Heart right ventricle (tissue), 16 donors: ENCODE data around the gene CCDC73. TPM values are rescaled to one million over a fixed set of nuclear protein-coding genes. Genes with fewer than 3 reads are reported as not detected.

Source experiments
- ATAC-seq, 8 donors: fragments of 200-7000 bp; cut with Tn5 transposase; one replicate each; pipeline ENCODE4 v1.9.1; 2020; ENCODE audit warnings: mild to moderate bottlenecking in 8 of 8, moderate library complexity in 8 of 8, moderate number of reproducible peaks in 1 of 8
- DNase-seq, 2 donors: peaks; one replicate each; pipeline ENCODE4 v3.0.0-alpha.2; 2020
- H3K27ac ChIP-seq, 10 donors: fragments of 200-600 bp; sonication (generic) in 2 of 10; one replicate each; pipeline versions ENCODE4 v1.5.0 to v1.8.0; 2020 to 2022; ENCODE audit warnings: mild to moderate bottlenecking in 3 of 10
- H3K27me3 ChIP-seq, 7 donors: fragments of 200-600 bp; one replicate each; pipeline ENCODE4 v1.8.0; 2021 to 2022; ENCODE audit warnings: mild to moderate bottlenecking in 2 of 7
- H3K36me3 ChIP-seq, 9 donors: fragments of 200-600 bp; sonication (generic) in 1 of 9; one replicate each; pipeline versions ENCODE4 v1.5.0 to v1.8.0; 2020 to 2022; ENCODE audit warnings: mild to moderate bottlenecking in 2 of 9
- H3K4me1 ChIP-seq, 9 donors: fragments of 200-600 bp; sonication (generic) in 1 of 9; one replicate each; pipeline versions ENCODE4 v1.5.0 to v1.8.0; 2020 to 2022; ENCODE audit warnings: mild to moderate bottlenecking in 4 of 9
- H3K4me3 ChIP-seq, 10 donors: fragments of 200-600 bp; sonication (generic) in 2 of 10; one replicate each; pipeline versions ENCODE4 v1.5.0 to v1.8.0; 2020 to 2022; ENCODE audit warnings: mild to moderate bottlenecking in 7 of 10, moderate library complexity in 2 of 10
- H3K9me3 ChIP-seq, 11 donors: fragments of 200-600 bp in 10 of 11; sonication (generic) in 2 of 11; one replicate each; pipeline versions ENCODE4 v1.5.0 to v1.8.0; 2013 to 2022; ENCODE audit warnings: mild to moderate bottlenecking in 2 of 11, control low read depth in 1 of 11, moderate library complexity in 1 of 11
- WGBS, 2 donors: extraction: QIAGEN DNeasy Blood & Tissue Kit; methylation state at CpG; one replicate each; pipeline ENCODE4 v1.1.7; 2013; ENCODE audit warnings: inconsistent platforms in 1 of 2; 5-methylcytosine and 5-hydroxymethylcytosine counted together
- intact Hi-C, 10 donors: fragments of 100-400 bp; cut with DNase I; formaldehyde crosslinking; loops; one replicate each; pipeline versions ENCODE4 v1.11.1 to v1.14.2; 2022
- polyA plus RNA-seq, 2 donors: library from polyadenylated mRNA; stranded (reverse); fragments of 200-250 nt; gene quantifications; one replicate each; pipeline ENCODE4 v1.2.3, GENCODE V29; 2013
- total RNA-seq, 10 donors: library from RNA; stranded (reverse); fragmentation: NEBNext Ultra II Directional in 3 of 10; extraction: Animal tissue kit (Norgen Biotek cat#: 25700) in 3 of 10; gene quantifications; one replicate each; pipeline versions ENCODE4 v1.2.1 to v1.2.4, GENCODE V29; 2021 to 2023
- TF ChIP-seq, protein P1 (sequence below), 9 donors: fragments of 200-600 bp; sonication (generic) in 2 of 9; IDR thresholded peaks; one replicate each; pipeline versions ENCODE4 v1.5.0 to v1.8.0; 2021 to 2022; ENCODE audit warnings: antibody characterized with exemption in 9 of 9, mild to moderate bottlenecking in 5 of 9, moderate library complexity in 1 of 9
- donor health status: Arrhythmogenic right ventricular cardiomyopathy.
- donor health status: ischemic (EF 13 %, LVEDD 7.1; RV severe dilation, severe dysfunction).
- donor health status: healthy with polysubstance abuse.
- donor health status: DM: no; HTN: yes; CAD: no.
- donor health status: DM: no; HTN: no; CAD: no.
- donor health status: ischemic (EF 25% LVEDD 6.9; RV normal size, moderate dysfunction).
- donor health status: ischemic (EF 25% LVEDD 5.7; RV mildly dilated, moderate dysfunction).
- donor health status: healthy.
- donor health status: DM: yes; HTN: yes; CAD: no.
- donor health status: Ischemic cardiomyopathy.
- donor health status: ischemic (EF 35%, LVEDD 5.7; RV mildly dilated, moderate dysfunction).
- donor health status: nonischemic (EF 11% LVEDD 7.7; RV severe dilation, severe dysfunction).
- donor health status: DM: yes; HTN: yes; CAD: no.
- donor health status: PGD.
- donor health status: ischemic (EF 29% LVEDD 5.4; RV normal size, mild dysfunction).
- donor health status: nonischemic (EF 23%, LVEDD 6.1; RV moderate dilation, normal function).

Gene CCDC73
- total and polyA plus RNA-seq, 12 donors, result 0.01 TPM; not detected in 11

DNA sequence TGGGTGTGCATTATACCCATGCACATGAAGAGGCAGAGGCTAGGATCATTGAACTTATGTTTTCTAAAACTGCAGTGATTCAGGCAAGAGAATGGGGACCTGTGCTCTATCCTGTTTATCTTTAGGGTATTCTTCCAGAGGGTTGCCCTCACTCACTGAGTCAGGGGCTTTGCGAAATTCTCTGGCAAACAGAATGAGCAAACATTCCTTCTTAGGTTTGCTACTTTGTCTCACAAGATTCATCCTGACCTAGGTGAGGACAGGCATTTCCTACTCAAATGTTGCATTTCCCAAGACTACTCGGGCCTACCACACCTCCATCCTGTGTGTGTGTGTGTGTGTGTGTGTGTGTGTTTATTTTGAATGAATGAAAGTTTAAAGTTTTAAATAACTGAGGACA lies 213.5 kb downstream of the CCDC73 start:
- TF ChIP-seq, protein P1, sequence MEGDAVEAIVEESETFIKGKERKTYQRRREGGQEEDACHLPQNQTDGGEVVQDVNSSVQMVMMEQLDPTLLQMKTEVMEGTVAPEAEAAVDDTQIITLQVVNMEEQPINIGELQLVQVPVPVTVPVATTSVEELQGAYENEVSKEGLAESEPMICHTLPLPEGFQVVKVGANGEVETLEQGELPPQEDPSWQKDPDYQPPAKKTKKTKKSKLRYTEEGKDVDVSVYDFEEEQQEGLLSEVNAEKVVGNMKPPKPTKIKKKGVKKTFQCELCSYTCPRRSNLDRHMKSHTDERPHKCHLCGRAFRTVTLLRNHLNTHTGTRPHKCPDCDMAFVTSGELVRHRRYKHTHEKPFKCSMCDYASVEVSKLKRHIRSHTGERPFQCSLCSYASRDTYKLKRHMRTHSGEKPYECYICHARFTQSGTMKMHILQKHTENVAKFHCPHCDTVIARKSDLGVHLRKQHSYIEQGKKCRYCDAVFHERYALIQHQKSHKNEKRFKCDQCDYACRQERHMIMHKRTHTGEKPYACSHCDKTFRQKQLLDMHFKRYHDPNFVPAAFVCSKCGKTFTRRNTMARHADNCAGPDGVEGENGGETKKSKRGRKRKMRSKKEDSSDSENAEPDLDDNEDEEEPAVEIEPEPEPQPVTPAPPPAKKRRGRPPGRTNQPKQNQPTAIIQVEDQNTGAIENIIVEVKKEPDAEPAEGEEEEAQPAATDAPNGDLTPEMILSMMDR (IDR thresholded peaks at IDR 0.05), result no peak
- Histone ChIP-seq H3K27ac (no peak overlapping the region), H3K4me1 (peaks cover 0 to 21% (median 15%) of the 10 kb centered on the region in 9 donors), H3K4me3 (no peak overlapping the region), H3K36me3 (no peaks in the 10 kb centered on the region), H3K27me3 (peaks cover 0 to 21% (median 0%) of the 10 kb centered on the region in 7 donors), H3K9me3 (peaks cover 0 to 3% (median 0%) of the 10 kb centered on the region in 11 donors)
- ATAC-seq (no peak), DNase-seq (no peak)
- 55 to 72% methylated on average over 2 of the region's 2 CpGs for WGBS, 2 donors
- intact Hi-C loops, result loop anchor here in 3 of 10 donors (5.0 to 10.0 kb wide), 3 partner anchors 144 to 196 kb away; partner anchors contain the start of gene WT1 (in 2 of the 3)

DNA sequence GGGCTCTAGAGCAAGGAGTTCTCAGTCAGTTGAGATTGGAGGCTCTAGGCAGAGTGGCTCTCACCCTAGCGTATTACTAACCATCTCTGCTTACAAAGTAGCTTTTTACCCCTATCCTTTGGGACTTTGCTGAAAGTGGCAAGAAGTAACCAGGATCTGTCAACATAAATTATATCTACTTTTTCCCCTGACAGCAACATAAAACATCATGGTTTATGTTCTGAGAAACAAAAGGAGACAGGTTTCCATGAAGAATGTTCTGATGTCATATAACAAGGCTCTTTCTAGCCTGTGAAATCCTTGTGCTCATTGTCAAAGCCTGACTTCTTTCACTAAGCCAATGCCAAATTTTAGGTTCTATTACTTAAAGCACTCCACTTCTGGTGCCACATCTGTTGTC lies 218.0 kb downstream of the CCDC73 start:
- peaks cover 0 to 5% (median 0%) of the 10 kb centered on the region in 11 donors for H3K9me3 ChIP-seq
- H3K27me3 ChIP-seq, result peaks cover 0 to 21% (median 3%) of the 10 kb centered on the region in 7 donors
- no peak for DNase-seq
- H3K4me1 ChIP-seq, result no peaks in the 10 kb centered on the region
- H3K4me3 ChIP-seq, result no peak overlapping the region
- ATAC-seq, result no peak
- H3K27ac ChIP-seq, result no peak overlapping the region
- 98 to 100% methylated on average over 1 of the region's 1 CpG for WGBS, 2 donors
- H3K36me3 ChIP-seq, result no peaks in the 10 kb centered on the region
- TF ChIP-seq, protein P1 (IDR thresholded peaks at IDR 0.05), result no peak
- intact Hi-C loops, result loop anchor here in 1 of 10 donors (10.0 kb wide), 1 partner anchor 142 kb away; the partner anchor contains the start of gene WT1

DNA sequence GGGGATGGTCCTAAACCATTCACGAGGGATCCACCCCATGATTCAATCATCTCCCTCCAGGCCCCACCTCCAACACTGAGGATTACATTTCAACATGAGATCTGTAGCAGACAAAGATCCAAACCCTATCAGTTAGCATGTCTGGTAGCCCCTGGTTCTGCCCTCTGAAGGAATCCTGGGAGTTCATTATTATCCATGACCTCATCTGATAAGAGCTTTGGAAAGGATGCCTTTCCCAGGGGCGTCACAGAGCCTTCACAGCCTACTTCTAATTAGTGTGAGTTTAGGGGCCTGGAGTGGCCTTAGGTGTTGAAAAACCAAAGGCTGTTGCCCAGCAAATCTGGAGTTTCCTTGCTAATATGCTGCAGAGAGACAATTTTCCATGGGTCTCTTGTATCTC lies 219.4 kb downstream of the CCDC73 start:
- TF ChIP-seq, protein P1 (IDR thresholded peaks at IDR 0.05), result no peak
- Histone ChIP-seq H3K27me3 (peaks cover 0 to 21% (median 4%) of the 10 kb centered on the region in 7 donors), H3K36me3 (no peaks in the 10 kb centered on the region), H3K9me3 (peaks cover 0 to 5% (median 0%) of the 10 kb centered on the region in 11 donors), H3K4me3 (no peak overlapping the region), H3K27ac (no peak overlapping the region), H3K4me1 (no peaks in the 10 kb centered on the region)
- no peak for ATAC-seq
- no peak for DNase-seq
- 52 to 69% methylated on average over 2 of the region's 2 CpGs for WGBS, 2 donors
- intact Hi-C loops, result loop anchor here in 1 of 10 donors (10.0 kb wide), 1 partner anchor 140 kb away; the partner anchor contains the start of gene WT1

DNA sequence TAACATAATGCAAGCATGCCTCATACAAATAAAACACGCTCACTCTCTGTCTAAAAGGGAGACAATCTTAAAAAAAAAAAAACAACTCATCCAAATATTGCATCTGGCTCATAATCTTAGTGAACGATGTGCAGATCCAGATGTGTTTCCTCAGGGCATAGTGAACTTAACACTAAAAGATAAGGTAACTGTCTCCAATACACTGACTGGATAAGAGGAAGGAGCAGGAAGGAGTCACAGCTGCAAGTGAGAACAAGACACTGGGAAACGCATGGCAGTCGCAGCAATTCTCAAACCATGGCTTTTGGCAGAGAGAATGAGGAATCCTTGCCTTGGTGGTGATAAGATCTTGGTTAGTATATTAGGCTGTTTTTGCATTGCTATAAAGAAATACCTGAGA lies 220.0 kb downstream of the CCDC73 start:
- no peaks in the 10 kb centered on the region for H3K36me3 ChIP-seq
- intact Hi-C loops, result loop anchor here in 1 of 10 donors (10.0 kb wide), 1 partner anchor 140 kb away; the partner anchor contains the start of gene WT1

More for the DNA sequence above, 220.0 kb downstream of the CCDC73 start:
- Histone ChIP-seq H3K9me3 (peaks cover 0 to 5% (median 0%) of the 10 kb centered on the region in 11 donors), H3K27ac (no peak overlapping the region), H3K4me1 (no peaks in the 10 kb centered on the region), H3K27me3 (peaks cover 0 to 17% (median 4%) of the 10 kb centered on the region in 7 donors), H3K4me3 (no peak overlapping the region)
- ATAC-seq (no peak), DNase-seq (no peak)
- 62 to 71% methylated on average over 4 of the region's 4 CpGs for WGBS, 2 donors
- TF ChIP-seq, protein P1 (IDR thresholded peaks at IDR 0.05), result no peak
